Mucosa of descending colon (tissue), 3 donors: ENCODE results near the gene MGA. TPM values are rescaled to one million over a fixed set of nuclear protein-coding genes. Genes with fewer than 3 reads are reported as not detected.

ENCODE experiments used
- ATAC-seq: fragments of 200-7000 bp; cut with Tn5 transposase; one replicate; pipeline ENCODE4 v1.9.1; 2020; ENCODE audit warnings: mild to moderate bottlenecking, moderate library complexity
- DNase-seq, 3 donors: peaks; one replicate each; pipeline ENCODE4 v3.0.0-alpha.2; 2020
- H3K36me3 ChIP-seq: fragments of 200-600 bp; one replicate; pipeline ENCODE4 v1.8.0; 2021; ENCODE audit warnings: low read depth, mild to moderate bottlenecking
- H3K4me1 ChIP-seq: fragments of 200-600 bp; one replicate; pipeline ENCODE4 v1.8.0; 2021; ENCODE audit warnings: low read depth, mild to moderate bottlenecking
- H3K4me3 ChIP-seq: fragments of 200-600 bp; one replicate; pipeline ENCODE4 v1.8.0; 2021; ENCODE audit warnings: mild to moderate bottlenecking
- H3K9me3 ChIP-seq: fragments of 200-600 bp; one replicate; pipeline ENCODE4 v1.8.0; 2021; ENCODE audit warnings: mild to moderate bottlenecking
- CTCF ChIP-seq: fragments of 200-600 bp; IDR thresholded peaks from one replicate; pipeline ENCODE4 v1.8.0; 2022; ENCODE audit warnings: antibody characterized with exemption, mild to moderate bottlenecking
- intact Hi-C, 2 donors: fragments of 100-400 bp; cut with DNase I in 1 of 2; cut with micrococcal nuclease in 1 of 2; formaldehyde crosslinking; loops; one replicate each; pipeline versions ENCODE4 v1.11.0 to v1.11.1; 2022; cut with DNase I, micrococcal nuclease
- total RNA-seq, 3 donors: library from RNA; stranded (reverse); fragmentation: NEBNext Ultra II Directional in 2 of 3; extraction: Animal tissue kit (Norgen Biotek cat#: 25700) in 2 of 3; gene quantifications; one replicate each; pipeline versions ENCODE4 v1.2.1 to v1.2.4, GENCODE V29; 2021 to 2023
- donor health status: DM: no; HTN: no; CAD: no; lungs with moderate emphysema.
- donor health status: DM: no; HTN: no; CAD: no.
- donor health status: DM: no; HTN: yes; CAD: no.

The MGA gene
- total RNA-seq, 3 donors from 2014 or later, result 29.1 to 50.5 (median 29.2) TPM

GRCh38 chr15:41693757-41694156 lies 33.6 kb downstream of the MGA start:
- no peak for DNase-seq
- Histone ChIP-seq H3K36me3 (no peaks in the 10 kb centered on the region), H3K9me3 (no peaks in the 10 kb centered on the region), H3K4me1 (peaks cover 9% of the 10 kb centered on the region), H3K4me3 (no peak overlapping the region)
- intact Hi-C loops, result no loop called here
- ATAC-seq, result no peak
- TF ChIP-seq CTCF, result no peak

GRCh38 chr15:41695750-41696436 lies 35.7 kb downstream of the MGA start:
- no peak for TF ChIP-seq CTCF
- H3K4me1 ChIP-seq, result peaks cover 8% of the 10 kb centered on the region
- no peak overlapping the region for H3K4me3 ChIP-seq
- no peaks in the 10 kb centered on the region for H3K9me3 ChIP-seq
- peak in 1 of 3 donors; percentile 38 for DNase-seq
- no peaks in the 10 kb centered on the region for H3K36me3 ChIP-seq
- intact Hi-C loops, result no loop called here
- peak; percentile 81 for ATAC-seq

GRCh38 chr15:41698779-41699178 lies 38.6 kb downstream of the MGA start:
- TF ChIP-seq CTCF, result no peak
- Histone ChIP-seq H3K4me1 (no peaks in the 10 kb centered on the region), H3K36me3 (no peaks in the 10 kb centered on the region), H3K4me3 (no peak overlapping the region), H3K9me3 (no peaks in the 10 kb centered on the region)
- no peak for ATAC-seq
- DNase-seq, result no peak
- intact Hi-C loops, result no loop called here

- no peak for ATAC-seq
- Histone ChIP-seq H3K4me3 (no peak overlapping the region), H3K9me3 (no peaks in the 10 kb centered on the region), H3K4me1 (no peaks in the 10 kb centered on the region), H3K36me3 (no peaks in the 10 kb centered on the region)
- intact Hi-C loops, result no loop called here
- no peak for TF ChIP-seq CTCF
- no peak for DNase-seq
Measured at GRCh38 chr15:41703120-41703519, 42.9 kb downstream of the MGA start.

- peaks cover 3% of the 10 kb centered on the region for H3K36me3 ChIP-seq
- intact Hi-C loops, result no loop called here
- no peaks in the 10 kb centered on the region for H3K9me3 ChIP-seq
- TF ChIP-seq CTCF, result no peak
- no peak overlapping the region for H3K4me3 ChIP-seq
- peak in 1 of 3 donors; percentile 50 for DNase-seq
- ATAC-seq, result no peak
- no peaks in the 10 kb centered on the region for H3K4me1 ChIP-seq
Measured at GRCh38 chr15:41713047-41713446, 52.8 kb downstream of the MGA start.

- no peak for DNase-seq
- Histone ChIP-seq H3K9me3 (no peaks in the 10 kb centered on the region), H3K4me1 (no peaks in the 10 kb centered on the region), H3K4me3 (no peak overlapping the region), H3K36me3 (peaks cover 3% of the 10 kb centered on the region)
- no peak for ATAC-seq
- TF ChIP-seq CTCF, result no peak
- intact Hi-C loops, result no loop called here
Measured at GRCh38 chr15:41714291-41714690, 54.1 kb downstream of the MGA start.
